Neural crest cell (in vitro differentiated cells): Measurements from ENCODE around the gene SGF29. TPM values are rescaled to one million over a fixed set of nuclear protein-coding genes. Genes with fewer than 3 reads are reported as not detected.
A peak's percentile ranks its signal among the peaks of the same experiment; 100 is the strongest.
"Not testable (repeated sequence)": the region's sequence is repeated elsewhere in the genome, so short reads cannot be mapped to it uniquely, and the experiment has no call there.

Experiments
- DNase-seq: peaks from one replicate; pipeline ENCODE4 v3.0.0; 2021; ENCODE audit warnings: low read depth, mixed read lengths, low spot score
- H3K27ac Mint-ChIP-seq: one replicate; pipeline ENCODE4 v1.8.0; 2021; ENCODE audit warnings: mild to moderate bottlenecking, mixed read lengths; ENCODE audit not compliant: unreplicated experiment
- H3K27me3 Mint-ChIP-seq: 2 replicates; pipeline ENCODE4 v1.8.0; 2021; ENCODE audit warnings: low read depth, mild to moderate bottlenecking, mixed read lengths
- H3K36me3 Mint-ChIP-seq: 2 replicates; pipeline ENCODE4 v1.8.0; 2021; ENCODE audit warnings: low read depth, mild to moderate bottlenecking, mixed read lengths
- H3K4me1 Mint-ChIP-seq: 2 replicates; pipeline ENCODE4 v1.8.0; 2021; ENCODE audit warnings: mixed read lengths
- H3K4me3 Mint-ChIP-seq: one replicate; pipeline ENCODE4 v1.8.0; 2021; ENCODE audit warnings: mild to moderate bottlenecking, mixed read lengths
- H3K9me3 Mint-ChIP-seq: 2 replicates; pipeline ENCODE4 v1.8.0; 2021; ENCODE audit warnings: mixed read lengths
- CTCF ChIP-seq: fragments of 200-600 bp; sonication (generic); conservative IDR thresholded peaks from 2 replicates; pipeline ENCODE4 v1.5.0; 2021; ENCODE audit warnings: antibody characterized with exemption, mild to moderate bottlenecking
- total RNA-seq: library from RNA; stranded (reverse); gene quantifications from 2 replicates; pipeline ENCODE4 v1.2.1, GENCODE V29; 2021

SGF29 gene
- total RNA-seq, 1 donor from 2014 or later = 34.4 TPM

- peaks cover 4% of the 10 kb centered on the region for H3K4me1 Mint-ChIP-seq
- H3K36me3 Mint-ChIP-seq = no peaks in the 10 kb centered on the region
- DNase-seq = no peak
- no peak overlapping the region for H3K4me3 Mint-ChIP-seq
- no peak for TF ChIP-seq CTCF
- H3K27ac Mint-ChIP-seq = no peak overlapping the region
- peaks cover 18% of the 10 kb centered on the region for H3K27me3 Mint-ChIP-seq
- no peaks in the 10 kb centered on the region for H3K9me3 Mint-ChIP-seq
These were observed 8.7 kb upstream of the SGF29 start for GRCh38 chr16:28544998-28545397.

- not testable (repeated sequence) for DNase-seq, H3K36me3 Mint-ChIP-seq, H3K9me3 Mint-ChIP-seq, H3K4me3 Mint-ChIP-seq, H3K27ac Mint-ChIP-seq, H3K4me1 Mint-ChIP-seq
- H3K27me3 Mint-ChIP-seq = peaks cover 18% of the 10 kb centered on the region
These were observed 7.8 kb upstream of the SGF29 start for GRCh38 chr16:28545964-28546363.

GRCh38 chr16:28546626-28547025 lies 7.1 kb upstream of the SGF29 start:
- Mint-ChIP-seq H3K27ac (no peak overlapping the region), H3K9me3 (no peaks in the 10 kb centered on the region), H3K4me1 (peaks cover 4% of the 10 kb centered on the region), H3K36me3 (no peaks in the 10 kb centered on the region), H3K27me3 (peaks cover 18% of the 10 kb centered on the region), H3K4me3 (no peak overlapping the region)
- TF ChIP-seq CTCF = no peak
- DNase-seq = no peak

GRCh38 chr16:28548306-28548802 lies 5.4 kb upstream of the SGF29 start:
- no peaks in the 10 kb centered on the region for H3K9me3 Mint-ChIP-seq
- DNase-seq = no peak
- H3K4me1 Mint-ChIP-seq = peaks cover 4% of the 10 kb centered on the region
- H3K27me3 Mint-ChIP-seq = peaks cover 18% of the 10 kb centered on the region
- no peak for TF ChIP-seq CTCF
- no peak overlapping the region for H3K4me3 Mint-ChIP-seq
- no peaks in the 10 kb centered on the region for H3K36me3 Mint-ChIP-seq
- no peak overlapping the region for H3K27ac Mint-ChIP-seq

- Mint-ChIP-seq H3K4me3 (peak overlapping the region; percentile 31), H3K27ac (peak overlapping the region; percentile 57), H3K4me1 (peaks cover 9% of the 10 kb centered on the region), H3K36me3 (no peaks in the 10 kb centered on the region), H3K27me3 (peaks cover 18% of the 10 kb centered on the region), H3K9me3 (no peaks in the 10 kb centered on the region)
- no peak for DNase-seq
- TF ChIP-seq CTCF = peak; percentile 68
These were observed 4.3 kb upstream of the SGF29 start for GRCh38 chr16:28549301-28549899.

- peaks cover 13% of the 10 kb centered on the region for H3K36me3 Mint-ChIP-seq
- peak overlapping the region; percentile 87 for H3K4me3 Mint-ChIP-seq
- no peaks in the 10 kb centered on the region for H3K27me3 Mint-ChIP-seq
- no peak for DNase-seq
- H3K4me1 Mint-ChIP-seq = peaks cover 23% of the 10 kb centered on the region
- no peaks in the 10 kb centered on the region for H3K9me3 Mint-ChIP-seq
- no peak for TF ChIP-seq CTCF
- H3K27ac Mint-ChIP-seq = no peak overlapping the region
These were observed 1.1 kb downstream of the SGF29 start for GRCh38 chr16:28554634-28555423.
